HUES6 (cell line): ENCODE data around the gene ASB3.
A peak's percentile ranks its signal among the peaks of the same experiment; 100 is the strongest.

Experiments
- H3K27ac ChIP-seq: 2 replicates; pipeline ENCODE4 v1.7.0; 2013; ENCODE audit warnings: low read depth, mild to moderate bottlenecking, low read length, inconsistent platforms
- H3K27me3 ChIP-seq: 2 replicates; pipeline ENCODE4 v1.6.1; 2013; ENCODE audit warnings: low read length; ENCODE audit not compliant: control insufficient read depth, insufficient read depth
- H3K36me3 ChIP-seq: 2 replicates; pipeline ENCODE4 v1.6.1; 2013; ENCODE audit warnings: low read length; ENCODE audit not compliant: control insufficient read depth, insufficient read depth
- H3K4me1 ChIP-seq: 2 replicates; pipeline ENCODE4 v1.6.1; 2013; ENCODE audit warnings: low read length; ENCODE audit not compliant: control insufficient read depth, insufficient read depth
- H3K4me3 ChIP-seq: 2 replicates; pipeline ENCODE4 v1.5.1; 2013; ENCODE audit warnings: low read depth, low read length
- H3K9ac ChIP-seq: one replicate; pipeline ENCODE4 v1.6.1; 2013; ENCODE audit warnings: mild to moderate bottlenecking, low read length
- H3K9me3 ChIP-seq: 2 replicates; pipeline ENCODE4 v1.6.1; 2013; ENCODE audit warnings: low read depth, low read length; ENCODE audit not compliant: control insufficient read depth, insufficient read depth

ASB3 gene

DNA sequence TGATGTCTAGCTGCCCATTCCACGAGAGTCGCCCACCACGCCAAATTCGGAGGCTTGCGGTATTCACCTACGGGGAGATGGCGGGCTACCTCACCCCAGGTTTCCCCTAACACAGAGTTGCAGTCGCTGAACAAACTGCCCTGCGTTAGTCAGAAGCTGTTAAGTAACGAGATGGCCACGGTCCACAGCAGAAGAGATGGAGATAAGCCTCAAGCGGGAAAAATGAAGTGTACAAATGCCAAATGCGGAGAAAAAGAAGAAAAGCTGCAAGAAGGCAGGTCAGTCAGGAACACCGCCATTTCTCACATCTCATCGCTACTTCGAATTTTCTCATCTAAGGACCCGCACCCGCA, 425 bp downstream of the ASB3 start:
- Histone ChIP-seq H3K4me1 (peaks cover 34% of the 10 kb centered on the region), H3K36me3 (no peaks in the 10 kb centered on the region; the same call in 1 of the 2 replicates), H3K4me3 (peak overlapping the region; percentile 86), H3K9me3 (no peaks in the 10 kb centered on the region), H3K27me3 (no peaks in the 10 kb centered on the region), H3K9ac (peak overlapping the region; percentile 95), H3K27ac (peak overlapping the region; percentile 53)

DNA sequence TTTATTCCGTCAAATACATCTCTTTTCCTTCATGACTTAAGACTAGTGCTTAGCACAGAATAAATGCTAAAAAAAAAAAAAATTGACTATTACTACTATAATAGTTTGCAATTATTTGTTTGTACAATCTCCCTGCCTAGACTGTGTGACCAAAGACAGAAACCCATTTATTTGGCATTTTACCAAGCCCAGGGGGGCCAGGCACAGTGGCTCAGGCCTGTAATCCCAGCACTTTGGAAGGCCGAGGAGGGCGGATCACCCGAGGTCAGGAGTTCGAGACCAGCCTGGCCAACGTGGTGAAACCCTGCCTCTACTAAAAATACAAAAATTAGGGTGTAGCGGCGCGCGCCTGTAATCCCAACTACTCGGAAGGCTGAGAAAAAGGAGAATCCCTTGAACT, 1.4 kb downstream of the ASB3 start:
- peaks cover 34% of the 10 kb centered on the region for H3K4me1 ChIP-seq
- H3K27ac ChIP-seq = no peak overlapping the region
- peak overlapping the region; percentile 46 for H3K9ac ChIP-seq
- no peaks in the 10 kb centered on the region for H3K9me3 ChIP-seq
- H3K36me3 ChIP-seq = no peaks in the 10 kb centered on the region; the same call in 1 of the 2 replicates
- peak overlapping the region; percentile 86 for H3K4me3 ChIP-seq
- H3K27me3 ChIP-seq = no peaks in the 10 kb centered on the region

DNA sequence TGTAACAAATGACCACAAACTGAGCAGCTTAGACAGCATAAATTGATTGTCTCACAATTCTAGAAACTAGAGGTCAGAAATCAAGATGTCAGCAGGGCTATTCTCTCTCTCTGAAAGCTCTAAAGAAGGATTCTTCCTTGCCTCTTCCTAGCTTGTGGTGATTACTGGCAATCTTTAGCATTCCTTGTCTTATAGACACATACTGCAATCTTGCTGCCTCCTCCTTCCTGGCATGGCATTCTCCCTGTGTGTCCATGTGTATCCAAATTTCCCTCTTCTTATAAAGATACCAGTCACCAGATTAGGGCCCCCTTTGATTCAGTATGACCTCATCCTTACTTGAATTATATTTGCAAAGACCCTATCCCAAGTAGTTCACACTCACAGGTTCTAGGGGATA, 2.3 kb downstream of the ASB3 start:
- H3K9me3 ChIP-seq = no peaks in the 10 kb centered on the region
- peaks cover 34% of the 10 kb centered on the region for H3K4me1 ChIP-seq
- H3K27ac ChIP-seq = no peak overlapping the region
- peaks cover 8% of the 10 kb centered on the region for H3K36me3 ChIP-seq
- no peak overlapping the region for H3K9ac ChIP-seq
- no peaks in the 10 kb centered on the region for H3K27me3 ChIP-seq
- peak overlapping the region; percentile 86; the same call in 1 of the 2 replicates for H3K4me3 ChIP-seq

DNA sequence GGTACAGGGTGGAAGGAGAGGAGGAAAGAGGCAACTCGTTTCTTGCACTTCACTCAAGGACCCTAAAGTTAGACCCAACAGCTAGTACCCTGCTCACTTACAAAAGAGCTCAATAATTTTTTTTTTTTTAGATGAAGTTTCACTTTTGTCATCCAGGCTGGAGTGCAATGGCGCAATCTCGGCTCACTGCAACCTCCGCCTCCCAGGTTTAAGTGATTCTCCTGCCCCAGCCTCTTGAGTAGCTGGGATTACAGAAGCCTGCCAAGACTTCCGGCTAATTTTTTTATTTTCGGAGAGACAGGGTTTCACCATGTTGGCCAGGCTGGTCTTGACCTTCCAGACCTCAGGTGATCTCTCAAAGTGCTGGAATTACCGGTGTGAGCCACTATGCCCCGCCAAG, 4.1 kb downstream of the ASB3 start:
- no peak overlapping the region for H3K9ac ChIP-seq
- no peak overlapping the region for H3K27ac ChIP-seq
- no peak overlapping the region for H3K4me3 ChIP-seq
- H3K4me1 ChIP-seq = peaks cover 27% of the 10 kb centered on the region
- peaks cover 14% of the 10 kb centered on the region for H3K36me3 ChIP-seq
- no peaks in the 10 kb centered on the region for H3K9me3 ChIP-seq
- no peaks in the 10 kb centered on the region for H3K27me3 ChIP-seq

DNA sequence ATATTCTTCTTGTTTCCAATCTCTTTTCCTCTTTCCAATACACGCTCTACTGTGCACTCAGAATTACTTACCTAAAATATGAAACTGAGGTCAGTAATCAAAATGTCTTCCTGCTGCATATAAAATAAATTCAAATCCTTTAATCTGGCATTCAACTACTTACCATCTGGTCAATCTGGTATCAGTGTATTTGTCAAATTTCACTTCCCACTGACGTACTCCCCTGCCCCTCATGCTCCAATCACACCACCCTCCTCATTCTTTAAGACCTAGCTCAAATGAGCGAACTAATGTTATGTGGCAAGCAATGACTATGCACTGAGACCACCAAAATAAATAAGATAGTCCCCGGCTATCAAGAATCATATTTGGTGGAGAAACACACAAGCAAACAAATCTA, 6.7 kb downstream of the ASB3 start:
- Histone ChIP-seq H3K27ac (no peak overlapping the region), H3K4me1 (peaks cover 22% of the 10 kb centered on the region), H3K9ac (no peak overlapping the region), H3K4me3 (no peak overlapping the region), H3K9me3 (no peaks in the 10 kb centered on the region), H3K36me3 (peaks cover 23% of the 10 kb centered on the region), H3K27me3 (no peaks in the 10 kb centered on the region)

DNA sequence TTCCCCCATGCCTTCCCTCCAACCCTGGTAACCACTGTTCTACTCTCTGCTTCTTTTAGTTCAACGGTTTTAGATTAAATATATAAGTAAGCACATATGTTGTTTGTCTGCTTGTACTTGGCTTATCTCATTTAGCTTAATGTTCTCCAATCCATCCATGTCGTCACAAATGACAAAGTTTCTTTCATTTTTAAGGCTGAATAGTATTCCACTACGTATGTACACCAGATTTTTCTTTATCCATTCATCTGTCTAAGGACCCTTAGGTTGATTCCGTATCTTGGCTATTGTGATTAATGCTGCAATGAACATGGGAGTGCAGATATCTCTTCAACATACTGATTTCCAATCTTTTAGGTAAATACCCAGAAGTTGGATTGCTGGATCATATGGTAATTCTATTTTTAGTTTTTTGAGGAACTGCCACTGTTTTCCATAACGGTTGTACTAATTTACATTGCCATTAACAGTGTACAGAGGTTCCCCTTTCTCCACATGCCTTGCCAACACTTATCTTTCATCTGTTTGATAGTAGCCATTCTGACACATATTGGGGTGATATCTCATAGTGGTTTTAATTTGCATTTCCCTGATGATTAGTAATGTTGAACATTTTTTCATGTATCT, 8.1 kb downstream of the ASB3 start:
- no peak overlapping the region for H3K9ac ChIP-seq
- peaks cover 9% of the 10 kb centered on the region; the same call in 1 of the 2 replicates for H3K4me1 ChIP-seq
- no peaks in the 10 kb centered on the region for H3K27me3 ChIP-seq
- no peak overlapping the region for H3K4me3 ChIP-seq
- H3K36me3 ChIP-seq = peaks cover 29% of the 10 kb centered on the region
- H3K9me3 ChIP-seq = no peaks in the 10 kb centered on the region
- H3K27ac ChIP-seq = no peak overlapping the region

DNA sequence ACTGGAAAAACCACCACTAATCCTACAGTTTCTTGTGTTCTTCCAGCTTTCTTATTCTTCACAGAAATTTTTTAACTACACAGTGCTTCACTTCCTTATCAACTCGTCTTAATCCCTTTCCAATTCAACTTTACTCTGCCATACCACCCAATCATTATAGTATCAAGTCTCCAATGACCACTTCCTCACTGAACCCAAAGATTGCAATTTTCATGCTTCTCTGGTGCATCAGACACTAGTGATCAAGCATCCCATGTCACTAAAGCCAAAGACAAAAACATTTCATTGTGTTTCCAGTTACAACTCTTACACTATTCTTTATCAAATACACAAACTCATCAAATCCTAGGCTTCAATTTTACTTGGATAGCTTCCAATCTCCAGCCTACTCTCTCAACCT, 9.6 kb downstream of the ASB3 start:
- H3K36me3 ChIP-seq = peaks cover 29% of the 10 kb centered on the region
- H3K9ac ChIP-seq = no peak overlapping the region
- H3K4me3 ChIP-seq = no peak overlapping the region
- peaks cover 3% of the 10 kb centered on the region; the same call in 1 of the 2 replicates for H3K4me1 ChIP-seq
- H3K9me3 ChIP-seq = no peaks in the 10 kb centered on the region
- no peaks in the 10 kb centered on the region for H3K27me3 ChIP-seq
- no peak overlapping the region for H3K27ac ChIP-seq

DNA sequence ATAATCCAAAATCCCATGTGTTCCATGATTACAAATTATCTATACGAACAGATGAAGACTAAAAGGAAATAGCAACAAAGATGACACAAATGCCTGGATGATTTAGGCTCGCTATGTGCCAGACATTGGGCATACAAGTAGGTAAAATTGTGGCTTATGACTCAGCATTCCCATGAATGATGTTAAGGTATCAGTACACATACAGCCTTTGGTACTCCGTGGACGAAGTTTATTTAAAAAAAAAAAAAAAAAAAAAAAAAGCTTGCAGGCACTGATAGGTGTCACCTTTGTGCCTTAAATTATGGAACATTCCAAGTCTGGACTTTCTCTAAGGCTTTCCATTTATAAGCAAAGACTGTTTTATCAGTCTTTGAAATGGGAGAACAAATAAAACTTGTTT, 16.5 kb downstream of the ASB3 start:
- Histone ChIP-seq H3K9me3 (no peaks in the 10 kb centered on the region), H3K9ac (no peak overlapping the region), H3K36me3 (peaks cover 7% of the 10 kb centered on the region), H3K4me3 (no peak overlapping the region), H3K27ac (no peak overlapping the region), H3K4me1 (peaks cover 8% of the 10 kb centered on the region; the same call in 1 of the 2 replicates), H3K27me3 (no peaks in the 10 kb centered on the region)

DNA sequence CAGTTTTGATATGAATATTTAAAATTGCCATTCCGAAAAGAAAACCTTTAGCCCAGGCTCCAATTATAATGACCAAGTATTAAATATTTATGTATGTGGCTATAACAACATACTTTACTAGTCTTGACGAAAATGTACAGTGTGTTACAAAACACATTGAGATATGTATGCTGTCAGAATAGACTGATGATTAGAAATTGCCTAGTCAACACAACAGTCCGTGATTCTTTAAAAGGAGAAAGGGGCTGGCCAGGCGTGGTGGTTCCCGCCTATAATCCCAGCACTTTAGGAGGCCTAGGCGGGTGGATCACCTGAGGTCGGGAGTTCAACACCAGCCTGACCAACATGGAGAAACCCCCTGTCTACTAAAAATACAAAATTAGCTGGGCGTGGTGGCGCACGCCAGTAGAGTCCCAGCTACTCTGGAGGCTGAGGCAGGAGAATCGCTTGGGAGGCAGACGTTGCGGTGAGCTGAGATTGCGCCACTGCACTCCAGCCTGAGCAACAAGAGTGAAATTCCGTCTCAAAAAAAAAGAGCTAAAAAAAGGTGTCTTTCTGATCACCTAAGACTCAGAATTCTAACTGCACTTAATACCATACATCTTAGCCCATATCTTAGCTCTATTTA, 17.3 kb downstream of the ASB3 start:
- Histone ChIP-seq H3K4me3 (peak overlapping the region; percentile 89; the same call in 1 of the 2 replicates), H3K27me3 (no peaks in the 10 kb centered on the region), H3K27ac (no peak overlapping the region), H3K9me3 (no peaks in the 10 kb centered on the region), H3K9ac (no peak overlapping the region), H3K36me3 (peaks cover 10% of the 10 kb centered on the region), H3K4me1 (peaks cover 8% of the 10 kb centered on the region; the same call in 1 of the 2 replicates)

DNA sequence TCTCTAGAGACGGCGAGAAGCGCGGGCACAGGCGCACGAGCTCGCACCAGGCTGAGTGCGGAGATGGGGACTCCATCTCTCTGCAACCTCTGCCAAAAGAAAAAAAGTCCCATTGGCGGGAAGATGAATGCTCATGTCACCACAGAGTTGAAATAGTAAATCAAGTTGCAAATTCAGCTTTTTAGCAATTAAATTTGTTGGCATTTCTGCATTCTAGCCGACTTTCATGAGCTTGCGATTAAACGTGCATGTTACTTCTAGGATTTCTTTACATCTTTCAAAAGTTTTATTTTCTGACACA, 18.6 kb downstream of the ASB3 start:
- Histone ChIP-seq H3K9ac (peak overlapping the region; percentile 83), H3K27ac (peak overlapping the region; percentile 62)

DNA sequence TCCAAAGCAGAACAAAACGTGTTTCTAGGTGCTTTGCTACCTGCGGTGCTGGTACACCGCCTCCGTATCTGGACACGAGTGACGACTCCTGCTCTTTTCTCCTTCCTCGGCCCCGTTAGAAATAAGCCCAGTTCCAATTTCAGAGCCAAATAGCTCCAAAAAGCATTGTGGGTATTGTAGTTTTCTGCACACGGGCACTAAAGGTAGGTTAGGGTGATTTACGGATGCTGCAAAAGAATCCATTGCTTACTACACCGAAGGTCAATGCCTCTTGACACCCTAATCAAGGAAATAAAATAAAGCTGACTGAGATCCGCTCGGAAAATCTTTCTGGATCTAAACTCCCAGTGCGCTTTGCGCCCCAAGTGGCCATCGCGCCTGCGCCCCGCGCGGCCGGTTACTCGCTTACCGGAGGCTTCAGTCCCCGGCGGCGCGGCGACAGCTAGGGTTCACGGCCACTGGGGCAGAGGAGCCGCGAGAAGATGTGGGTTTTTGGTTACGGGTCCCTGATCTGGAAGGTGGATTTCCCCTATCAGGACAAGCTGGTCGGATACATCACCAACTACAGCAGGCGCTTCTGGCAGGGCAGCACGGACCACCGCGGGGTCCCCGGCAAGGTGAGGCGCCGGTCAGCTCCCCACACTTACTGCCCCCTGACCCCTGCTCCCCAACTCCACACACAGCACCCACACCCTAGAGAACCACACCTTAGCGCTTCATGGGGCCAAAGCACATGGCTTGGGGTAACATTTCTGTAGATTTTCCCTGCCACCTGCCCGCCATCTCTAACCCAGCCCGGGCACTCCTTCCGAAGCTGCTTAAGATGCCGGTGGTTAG, 19.1 kb downstream of the ASB3 start, which contains the start of gene CHAC2:
Gene CHAC2 (plus strand): TSS at position 400 of the 837 bp plus-strand sequence. CDS start 83 bp downstream, at position 483.
- Histone ChIP-seq H3K36me3 (peaks cover 13% of the 10 kb centered on the region; the same call in 1 of the 2 replicates), H3K27me3 (no peaks in the 10 kb centered on the region), H3K9me3 (no peaks in the 10 kb centered on the region), H3K4me1 (peaks cover 8% of the 10 kb centered on the region; the same call in 1 of the 2 replicates), H3K4me3 (peak within 1 kb of the TSS; percentile 89), H3K27ac (peak within 1 kb of the TSS; percentile 62), H3K9ac (peak within 1 kb of the TSS; percentile 83)

More for the DNA sequence above, 18.6 kb downstream of the ASB3 start:
- peak overlapping the region; percentile 89 for H3K4me3 ChIP-seq
- peaks cover 8% of the 10 kb centered on the region; the same call in 1 of the 2 replicates for H3K4me1 ChIP-seq
- H3K36me3 ChIP-seq = peaks cover 7% of the 10 kb centered on the region; the same call in 1 of the 2 replicates
- no peaks in the 10 kb centered on the region for H3K27me3 ChIP-seq
- H3K9me3 ChIP-seq = no peaks in the 10 kb centered on the region
